Astrocyte (in vitro differentiated cells and primary cell): ENCODE data around the gene WDR35. TPM values are rescaled to one million over a fixed set of nuclear protein-coding genes. Genes with fewer than 3 reads are reported as not detected.

Experiments
- DNase-seq: peaks from one replicate; pipeline ENCODE4 v3.0.0-alpha.2; 2010; ENCODE audit warnings: low read depth
- FAIRE-seq: peaks from 2 replicates; lab custom pipeline; 2011; peaks lifted over from hg19 to GRCh38; lab: Jason Lieb, UNC
- H2AFZ ChIP-seq: 2 replicates; pipeline ENCODE4 v1.6.0; 2012; ENCODE audit warnings: low read depth, low read length, inconsistent platforms
- H3K27ac ChIP-seq: 2 replicates; pipeline ENCODE4 v1.5.1; 2011; ENCODE audit warnings: low read depth, low read length, inconsistent platforms
- H3K27me3 ChIP-seq: 2 replicates; pipeline ENCODE4 v1.6.0; 2011; ENCODE audit warnings: low read length, inconsistent platforms; ENCODE audit not compliant: insufficient read depth
- H3K36me3 ChIP-seq: 2 replicates; pipeline ENCODE4 v1.5.1; 2011; ENCODE audit warnings: low read length, inconsistent platforms; ENCODE audit not compliant: insufficient read depth
- H3K4me1 ChIP-seq: 2 replicates; pipeline ENCODE4 v1.5.1; 2011; ENCODE audit warnings: low read length, inconsistent platforms; ENCODE audit not compliant: insufficient read depth
- H3K4me2 ChIP-seq: 2 replicates; pipeline ENCODE4 v1.6.0; 2012; ENCODE audit warnings: low read length, inconsistent platforms
- H3K4me3 ChIP-seq: 2 replicates; pipeline ENCODE4 v1.5.1; 2011; ENCODE audit warnings: low read depth, mild to moderate bottlenecking, low read length, inconsistent platforms; ENCODE audit not compliant: insufficient read depth
- H3K79me2 ChIP-seq: 2 replicates; pipeline ENCODE4 v1.6.0; 2012; ENCODE audit warnings: mild to moderate bottlenecking, low read length, inconsistent platforms; ENCODE audit not compliant: insufficient read depth
- H3K9ac ChIP-seq: 2 replicates; pipeline ENCODE4 v1.6.0; 2012; ENCODE audit warnings: mild to moderate bottlenecking, low read length, inconsistent platforms
- H3K9me3 ChIP-seq: 2 replicates; pipeline ENCODE4 v1.5.1; 2012; ENCODE audit warnings: low read depth, mild to moderate bottlenecking, low read length, inconsistent platforms; ENCODE audit not compliant: insufficient read depth
- H4K20me1 ChIP-seq: 2 replicates; pipeline ENCODE4 v1.6.0; 2012; ENCODE audit warnings: low read length, inconsistent platforms; ENCODE audit not compliant: insufficient read depth
- H3K27ac Mint-ChIP-seq: one replicate; pipeline ENCODE4 v1.8.0; 2021; ENCODE audit warnings: mild to moderate bottlenecking, mixed read lengths; ENCODE audit not compliant: unreplicated experiment
- H3K27me3 Mint-ChIP-seq: one replicate; pipeline ENCODE4 v1.8.0; 2021; ENCODE audit warnings: low read depth, mixed read lengths; ENCODE audit not compliant: unreplicated experiment
- H3K36me3 Mint-ChIP-seq: one replicate; pipeline ENCODE4 v1.8.0; 2021; ENCODE audit warnings: low read depth, mixed read lengths; ENCODE audit not compliant: unreplicated experiment
- H3K4me1 Mint-ChIP-seq: one replicate; pipeline ENCODE4 v1.8.0; 2021; ENCODE audit warnings: low read depth, mixed read lengths; ENCODE audit not compliant: unreplicated experiment
- H3K4me3 Mint-ChIP-seq: one replicate; pipeline ENCODE4 v1.8.0; 2021; ENCODE audit warnings: mild to moderate bottlenecking, moderate library complexity, mixed read lengths; ENCODE audit not compliant: unreplicated experiment
- H3K9me3 Mint-ChIP-seq: one replicate; pipeline ENCODE4 v1.8.0; 2021; ENCODE audit warnings: mild to moderate bottlenecking, mixed read lengths; ENCODE audit not compliant: unreplicated experiment
- CTCF ChIP-seq: IDR thresholded peaks from 2 replicates; pipeline ENCODE4 v1.5.1; 2011; ENCODE audit warnings: low read depth, mild to moderate bottlenecking, inconsistent platforms, low read length, moderate library complexity; ENCODE audit not compliant: insufficient read depth
- EZH2 ChIP-seq: IDR thresholded peaks from 2 replicates; pipeline ENCODE4 v1.6.1; 2012; ENCODE audit warnings: mild to moderate bottlenecking, low read length, inconsistent platforms; ENCODE audit not compliant: insufficient read depth
- total RNA-seq: library from RNA; stranded (reverse); gene quantifications from 2 replicates; pipeline ENCODE4 v1.2.1, GENCODE V29; 2021

Gene WDR35
- total RNA-seq, 1 donor from 2014 or later = 9.6 TPM

DNA sequence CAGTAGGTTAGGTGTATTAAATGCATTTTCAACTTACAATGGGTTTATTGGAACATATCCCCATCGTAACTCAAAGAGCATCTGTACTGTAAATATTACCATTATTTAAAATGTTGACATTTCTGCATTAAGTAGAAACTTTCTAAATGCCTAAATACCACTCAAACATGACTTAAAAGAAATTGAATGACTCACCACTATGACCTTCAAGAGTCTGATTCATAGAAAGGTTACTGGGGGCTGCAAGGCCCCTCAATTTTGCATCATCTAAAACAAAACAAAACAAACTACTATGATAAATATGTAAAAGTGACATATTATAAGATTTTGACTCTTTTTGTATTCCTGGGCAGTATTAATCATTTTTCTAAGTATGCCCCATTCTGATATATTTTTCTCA lies 7.6 kb downstream of the WDR35 start:
- Mint-ChIP-seq H3K36me3 (peaks cover 3% of the 10 kb centered on the region), H3K27me3 (no peaks in the 10 kb centered on the region), H3K9me3 (no peaks in the 10 kb centered on the region), H3K4me3 (no peak overlapping the region), H3K4me1 (peaks cover 6% of the 10 kb centered on the region), H3K27ac (no peak overlapping the region)
- Histone ChIP-seq H4K20me1 (no peaks in the 10 kb centered on the region), H3K4me2 (no peak overlapping the region), H3K9me3 (no peaks in the 10 kb centered on the region), H3K4me1 (no peaks in the 10 kb centered on the region), H3K36me3 (peaks cover 19% of the 10 kb centered on the region), H2AFZ (no peak overlapping the region), H3K27me3 (no peaks in the 10 kb centered on the region), H3K27ac (no peak overlapping the region), H3K4me3 (no peak overlapping the region), H3K9ac (no peak overlapping the region), H3K79me2 (peaks cover 10% of the 10 kb centered on the region)
- FAIRE-seq (no peak), DNase-seq (peak; percentile 4)
- TF ChIP-seq EZH2 = no peak
- no peak for TF ChIP-seq CTCF

- H3K36me3 ChIP-seq = peaks cover 31% of the 10 kb centered on the region
- no peak overlapping the region for H3K4me3 Mint-ChIP-seq
- peaks cover 4% of the 10 kb centered on the region for H3K79me2 ChIP-seq
- H3K9me3 Mint-ChIP-seq = no peaks in the 10 kb centered on the region
- no peaks in the 10 kb centered on the region for H3K9me3 ChIP-seq
- H3K4me3 ChIP-seq = no peak overlapping the region
- H3K27ac Mint-ChIP-seq = no peak overlapping the region
- no peak overlapping the region for H3K27ac ChIP-seq
- H3K4me2 ChIP-seq = no peak overlapping the region
- H3K4me1 ChIP-seq = no peaks in the 10 kb centered on the region
- DNase-seq = no peak
- H3K27me3 Mint-ChIP-seq = no peaks in the 10 kb centered on the region
- no peak overlapping the region for H2AFZ ChIP-seq
- FAIRE-seq = no peak
- H3K36me3 Mint-ChIP-seq = peaks cover 3% of the 10 kb centered on the region
- no peak for TF ChIP-seq EZH2
- no peak for TF ChIP-seq CTCF
- H3K9ac ChIP-seq = no peak overlapping the region
- no peaks in the 10 kb centered on the region for H3K27me3 ChIP-seq
- H4K20me1 ChIP-seq = no peaks in the 10 kb centered on the region
- peaks cover 6% of the 10 kb centered on the region for H3K4me1 Mint-ChIP-seq
Measured at GRCh38 chr2:19979932-19980331, 10.0 kb downstream of the WDR35 start.

DNA sequence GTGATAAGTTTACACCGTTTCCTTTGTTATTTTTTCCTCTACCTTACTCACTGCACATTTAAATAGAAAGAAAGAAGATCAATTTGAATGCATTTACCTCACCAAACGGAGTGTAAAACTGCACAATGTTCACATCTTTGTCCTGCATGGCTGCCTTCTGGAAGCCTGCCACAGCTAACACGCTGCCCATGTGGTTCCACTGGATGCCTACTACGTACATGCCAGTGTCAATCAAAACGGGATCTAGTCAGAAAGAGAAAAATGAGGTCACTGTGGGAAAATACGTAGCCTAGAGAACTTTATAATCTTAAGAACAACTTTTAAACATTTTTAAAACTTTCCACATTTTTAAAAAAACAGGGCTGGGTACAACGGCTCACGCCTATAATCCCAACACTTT lies 16.4 kb downstream of the WDR35 start:
- Histone ChIP-seq H2AFZ (no peak overlapping the region), H3K4me3 (no peak overlapping the region), H3K4me2 (no peak overlapping the region), H3K79me2 (no peaks in the 10 kb centered on the region), H3K9ac (no peak overlapping the region), H3K27ac (no peak overlapping the region), H3K4me1 (no peaks in the 10 kb centered on the region), H4K20me1 (no peaks in the 10 kb centered on the region), H3K36me3 (peaks cover 28% of the 10 kb centered on the region), H3K27me3 (no peaks in the 10 kb centered on the region), H3K9me3 (no peaks in the 10 kb centered on the region)
- no peaks in the 10 kb centered on the region for H3K4me1 Mint-ChIP-seq
- H3K4me3 Mint-ChIP-seq = no peak overlapping the region
- no peak overlapping the region for H3K27ac Mint-ChIP-seq
- DNase-seq (no peak), FAIRE-seq (no peak)
- TF ChIP-seq EZH2 (no peak), CTCF (no peak)
- no peaks in the 10 kb centered on the region for H3K27me3 Mint-ChIP-seq
- H3K9me3 Mint-ChIP-seq = no peaks in the 10 kb centered on the region
- H3K36me3 Mint-ChIP-seq = peaks cover 3% of the 10 kb centered on the region
